Keratinocyte (primary cell): ENCODE measurements around the gene DIPK1B. TPM values are rescaled to one million over a fixed set of nuclear protein-coding genes. Genes with fewer than 3 reads are reported as not detected.

Experiments used
- DNase-seq: peaks from one replicate; pipeline ENCODE4 v3.0.0-alpha.2; 2011; ENCODE audit warnings: low read depth, missing footprints, low spot score
- FAIRE-seq: peaks from 2 replicates; lab custom pipeline; 2011; peaks lifted over from hg19 to GRCh38; lab: Jason Lieb, UNC
- H2AFZ ChIP-seq: 2 replicates; pipeline ENCODE4 v1.6.0; 2012; ENCODE audit warnings: low read length, control low read depth, inconsistent platforms; ENCODE audit not compliant: control insufficient read depth
- H3K27ac ChIP-seq: 2 replicates; pipeline ENCODE4 v1.5.1; 2011; ENCODE audit warnings: low read length; ENCODE audit not compliant: control insufficient read depth, insufficient read depth
- H3K27me3 ChIP-seq: 3 replicates; pipeline ENCODE4 v1.6.0; 2011; ENCODE audit warnings: low read length; ENCODE audit not compliant: control insufficient read depth, insufficient read depth; ENCODE audit errors: extremely low read depth
- H3K36me3 ChIP-seq, 2 experiments: 2 replicates in 1 of 2; 3 replicates in 1 of 2; pipeline ENCODE4 v1.5.1; 2011; ENCODE audit warnings: low read length in 2 of 2, mild to moderate bottlenecking in 1 of 2; ENCODE audit not compliant: control insufficient read depth in 2 of 2, insufficient read depth in 2 of 2; ENCODE audit errors: extremely low read depth in 1 of 2
- H3K4me1 ChIP-seq: 3 replicates; pipeline ENCODE4 v1.5.1; 2011; ENCODE audit warnings: low read length; ENCODE audit not compliant: control insufficient read depth, insufficient read depth; ENCODE audit errors: extremely low read depth
- H3K4me2 ChIP-seq: 3 replicates; pipeline ENCODE4 v1.6.0; 2011; ENCODE audit warnings: low read depth, low read length; ENCODE audit not compliant: control insufficient read depth, insufficient read depth; ENCODE audit errors: extremely low read depth
- H3K4me3 ChIP-seq, 3 experiments: fragments of 200-600 bp in 1 of 3; sonication (generic) in 1 of 3; 2 replicates in 2 of 3; 3 replicates in 1 of 3; pipeline ENCODE4 v1.5.1; 2011 to 2016; ENCODE audit warnings: low read length in 3 of 3, mild to moderate bottlenecking in 3 of 3, control low read depth in 2 of 3, inconsistent platforms in 1 of 3, low read depth in 1 of 3, mixed read lengths in 1 of 3, mixed run types in 1 of 3, moderate library complexity in 1 of 3; ENCODE audit not compliant: control insufficient read depth in 2 of 3, insufficient read depth in 2 of 3; ENCODE audit errors: extremely low read depth in 1 of 3
- H3K79me2 ChIP-seq: 2 replicates; pipeline ENCODE4 v1.6.0; 2012; ENCODE audit warnings: low read length; ENCODE audit not compliant: control insufficient read depth, insufficient read depth
- H3K9ac ChIP-seq: 3 replicates; pipeline ENCODE4 v1.6.0; 2011; ENCODE audit warnings: low read length; ENCODE audit not compliant: control insufficient read depth, insufficient read depth; ENCODE audit errors: extremely low read depth
- H3K9me1 ChIP-seq: 3 replicates; pipeline ENCODE4 v1.6.0; 2011; ENCODE audit warnings: low read length; ENCODE audit not compliant: control insufficient read depth, insufficient read depth; ENCODE audit errors: extremely low read depth
- H3K9me3 ChIP-seq: 2 replicates; pipeline ENCODE4 v1.5.1; 2012; ENCODE audit warnings: low read depth, low read length; ENCODE audit not compliant: control insufficient read depth
- H4K20me1 ChIP-seq: 3 replicates; pipeline ENCODE4 v1.6.0; 2011; ENCODE audit warnings: low read length; ENCODE audit not compliant: control insufficient read depth, insufficient read depth; ENCODE audit errors: extremely low read depth
- EZH2 ChIP-seq: IDR thresholded peaks from one replicate; pipeline ENCODE4 v1.6.1; 2012; ENCODE audit warnings: inconsistent platforms, mild to moderate bottlenecking, low read length, moderate library complexity
- dilution Hi-C: fragments of 300-500 bp; cut with MboI; formaldehyde crosslinking; loops from one replicate; pipeline ENCODE4 v1.7.0; 2020; ENCODE audit warnings: low sequenced_read_pairs; ENCODE audit not compliant: extremely low pct_ligation_motif_present
- polyA plus RNA-seq, 5 experiments: library from polyadenylated mRNA; depleted of rRNA in 3 of 5; stranded (reverse) in 3 of 5; stranded (forward) in 1 of 5; unstranded in 1 of 5; fragments of >200 nt; gene quantifications; 1 replicate in 1 of 5; 2 replicates in 3 of 5; 3 replicates in 1 of 5; pipeline versions ENCODE4 v1.2.1 to v1.2.3, GENCODE V29; 2011 to 2012; ENCODE audit warnings: missing spikeins in 2 of 5, low read depth in 1 of 5, low replicate concordance in 1 of 5
- TF ChIP-seq, protein P1 (sequence below), 3 experiments: IDR thresholded peaks in 1 of 3; conservative IDR thresholded peaks in 1 of 3; optimal IDR thresholded peaks in 1 of 3; 2 replicates in 2 of 3; 3 replicates in 1 of 3; pipeline versions ENCODE3 to v1.5.1; 2011; ENCODE audit warnings: low read length in 3 of 3, mild to moderate bottlenecking in 3 of 3, moderate library complexity in 2 of 3, control low read depth in 1 of 3, inconsistent platforms in 1 of 3; ENCODE audit not compliant: insufficient read depth in 2 of 3; ENCODE audit errors: extremely low read depth in 1 of 3

DIPK1B gene
- polyA plus RNA-seq, 1 donor (not counting 4 experiments of a cell fraction or from before 2014, with no cell fraction given) = not detected

DNA sequence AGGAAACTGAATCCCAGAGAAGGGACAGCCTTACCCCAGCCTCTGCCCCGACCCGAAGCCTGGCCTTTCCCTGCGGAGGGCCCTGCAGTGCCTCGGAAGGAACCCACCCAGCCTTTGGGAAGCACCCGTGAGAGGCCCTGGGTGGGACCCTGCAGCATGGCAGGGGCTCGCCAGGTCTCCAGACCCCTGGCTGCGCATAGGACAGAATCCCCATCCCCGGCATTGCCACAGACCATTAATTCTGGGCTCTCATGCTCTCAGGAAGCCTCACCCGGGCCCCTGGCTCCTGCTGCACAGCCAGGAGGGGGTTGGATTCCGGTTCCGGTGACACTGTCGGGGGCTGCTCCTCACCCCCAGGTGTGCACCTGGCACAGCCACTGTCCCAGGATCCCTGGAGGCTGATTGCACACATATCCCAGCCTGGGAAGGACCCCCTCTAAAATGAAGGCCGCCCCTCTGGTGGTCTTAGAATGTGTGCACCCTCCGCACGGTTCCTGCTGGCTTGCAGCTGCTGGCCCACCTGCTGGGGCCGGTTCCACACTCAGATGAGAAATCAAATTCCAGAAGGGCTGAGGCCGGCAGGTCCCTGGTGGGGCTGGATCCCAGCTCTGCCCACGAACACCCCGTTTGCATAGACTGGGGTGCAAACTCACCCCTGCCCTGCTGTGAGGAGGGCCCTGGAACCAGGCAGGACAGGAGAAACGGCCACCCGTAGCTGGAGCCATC is 45.0 kb upstream of the DIPK1B start:
- no peaks in the 10 kb centered on the region for H4K20me1 ChIP-seq
- H3K9ac ChIP-seq = no peak overlapping the region
- H3K36me3 ChIP-seq = no peaks in the 10 kb centered on the region
- FAIRE-seq (no peak), DNase-seq (no peak)
- no peak overlapping the region for H3K4me3 ChIP-seq
- H3K4me2 ChIP-seq = no peak overlapping the region
- no peak for TF ChIP-seq EZH2
- TF ChIP-seq, protein P1, sequence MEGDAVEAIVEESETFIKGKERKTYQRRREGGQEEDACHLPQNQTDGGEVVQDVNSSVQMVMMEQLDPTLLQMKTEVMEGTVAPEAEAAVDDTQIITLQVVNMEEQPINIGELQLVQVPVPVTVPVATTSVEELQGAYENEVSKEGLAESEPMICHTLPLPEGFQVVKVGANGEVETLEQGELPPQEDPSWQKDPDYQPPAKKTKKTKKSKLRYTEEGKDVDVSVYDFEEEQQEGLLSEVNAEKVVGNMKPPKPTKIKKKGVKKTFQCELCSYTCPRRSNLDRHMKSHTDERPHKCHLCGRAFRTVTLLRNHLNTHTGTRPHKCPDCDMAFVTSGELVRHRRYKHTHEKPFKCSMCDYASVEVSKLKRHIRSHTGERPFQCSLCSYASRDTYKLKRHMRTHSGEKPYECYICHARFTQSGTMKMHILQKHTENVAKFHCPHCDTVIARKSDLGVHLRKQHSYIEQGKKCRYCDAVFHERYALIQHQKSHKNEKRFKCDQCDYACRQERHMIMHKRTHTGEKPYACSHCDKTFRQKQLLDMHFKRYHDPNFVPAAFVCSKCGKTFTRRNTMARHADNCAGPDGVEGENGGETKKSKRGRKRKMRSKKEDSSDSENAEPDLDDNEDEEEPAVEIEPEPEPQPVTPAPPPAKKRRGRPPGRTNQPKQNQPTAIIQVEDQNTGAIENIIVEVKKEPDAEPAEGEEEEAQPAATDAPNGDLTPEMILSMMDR (optimal IDR thresholded peaks at IDR 0.05 in 1 of 3, IDR thresholded peaks at IDR 0.05 in 1 of 3, conservative IDR thresholded peaks at IDR 0.05 in 1 of 3; ENCODE audit: extremely low read depth in 1 of 3, insufficient read depth in 2 of 3, low read length in 3 of 3) = no peak
- H3K27me3 ChIP-seq = peaks cover 43% of the 10 kb centered on the region
- dilution Hi-C loops = no loop called here
- H2AFZ ChIP-seq = no peak overlapping the region
- H3K79me2 ChIP-seq = no peaks in the 10 kb centered on the region
- H3K9me3 ChIP-seq = no peaks in the 10 kb centered on the region
- no peaks in the 10 kb centered on the region for H3K9me1 ChIP-seq
- H3K27ac ChIP-seq = no peak overlapping the region
- no peaks in the 10 kb centered on the region for H3K4me1 ChIP-seq

DNA sequence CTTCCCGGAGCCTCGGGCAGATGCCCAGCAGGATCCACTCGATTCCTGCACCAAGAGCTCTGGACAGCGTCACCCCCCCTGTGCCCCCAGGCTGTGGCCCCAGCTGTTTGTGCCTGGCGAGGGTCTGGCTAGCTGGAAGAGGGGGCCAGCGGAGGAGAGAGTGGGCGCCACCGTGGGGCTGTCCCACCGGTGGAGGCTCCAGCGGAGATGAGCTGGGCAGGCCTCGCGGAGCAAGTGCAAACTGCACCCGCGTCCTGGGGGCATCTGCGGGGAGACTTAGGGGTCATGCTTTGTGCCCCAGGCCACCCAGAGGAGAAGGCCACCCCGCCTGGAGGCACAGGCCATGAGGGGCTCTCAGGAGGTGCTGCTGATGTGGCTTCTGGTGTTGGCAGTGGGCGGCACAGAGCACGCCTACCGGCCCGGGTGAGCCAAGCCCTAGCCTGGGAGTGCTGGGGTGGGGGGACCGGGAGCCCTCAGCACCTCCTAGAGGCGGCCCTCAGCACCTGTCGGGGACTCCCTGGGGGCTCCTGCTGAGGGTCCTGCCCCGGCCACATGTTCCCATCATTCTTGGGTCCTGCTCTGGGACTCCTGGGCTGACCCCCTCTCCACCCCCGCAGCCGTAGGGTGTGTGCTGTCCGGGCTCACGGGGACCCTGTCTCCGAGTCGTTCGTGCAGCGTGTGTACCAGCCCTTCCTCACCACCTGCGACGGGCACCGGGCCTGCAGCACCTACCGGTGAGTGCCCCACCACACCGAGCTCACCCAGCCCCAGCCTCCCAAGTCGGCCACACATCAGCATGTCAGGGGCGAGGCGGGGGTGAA is 44.2 kb upstream of the DIPK1B start:
- dilution Hi-C loops = no loop called here
- H3K4me1 ChIP-seq = no peaks in the 10 kb centered on the region
- no peak overlapping the region for H2AFZ ChIP-seq
- H3K4me3 ChIP-seq = no peak overlapping the region
- H3K27ac ChIP-seq = no peak overlapping the region
- no peak for TF ChIP-seq EZH2
- TF ChIP-seq, protein P1 (optimal IDR thresholded peaks at IDR 0.05 in 1 of 3, IDR thresholded peaks at IDR 0.05 in 1 of 3, conservative IDR thresholded peaks at IDR 0.05 in 1 of 3; ENCODE audit: extremely low read depth in 1 of 3, insufficient read depth in 2 of 3, low read length in 3 of 3) = no peak
- no peaks in the 10 kb centered on the region for H3K79me2 ChIP-seq
- FAIRE-seq = no peak
- H3K4me2 ChIP-seq = no peak overlapping the region
- H3K9me1 ChIP-seq = no peaks in the 10 kb centered on the region
- no peak overlapping the region for H3K9ac ChIP-seq
- no peak for DNase-seq
- no peaks in the 10 kb centered on the region for H3K36me3 ChIP-seq
- H4K20me1 ChIP-seq = no peaks in the 10 kb centered on the region
- peaks cover 43% of the 10 kb centered on the region for H3K27me3 ChIP-seq
- H3K9me3 ChIP-seq = no peaks in the 10 kb centered on the region
